ENCODE data around the gene PDE2A. TPM values are rescaled to one million over a fixed set of nuclear protein-coding genes. Genes with fewer than 3 reads are reported as not detected.

Gene PDE2A
- total RNA-seq, 4 donors from 2014 or later: 26.1 to 34.1 (median 30.6) TPM

- TF ChIP-seq CTCF (IDR thresholded peaks at IDR 0.05) (no peak), POLR2A (IDR thresholded peaks at IDR 0.05) (no peak)
- no peak for DNase-seq (ENCODE audit: low spot score in 2 of 2)
- intact Hi-C loops (cut with DNase I; ENCODE audit: low total_unique reads): no loop called here
- H3K4me3 ChIP-seq (ENCODE audit: low read depth, poor library complexity, severe bottlenecking): no peak overlapping the region
- 72 to 75% methylated on average over 9 of the region's 9 CpGs for WGBS, 2 donors
Observed at GRCh38 chr11:72658989-72659640, 15.1 kb downstream of the PDE2A start.

- TF ChIP-seq POLR2A (IDR thresholded peaks at IDR 0.05) (no peak), CTCF (IDR thresholded peaks at IDR 0.05) (no peak)
- 81 to 85% methylated on average over 6 of the region's 6 CpGs for WGBS, 2 donors
- no peak overlapping the region for H3K4me3 ChIP-seq (ENCODE audit: low read depth, poor library complexity, severe bottlenecking)
- intact Hi-C loops (cut with DNase I; ENCODE audit: low total_unique reads): no loop called here
- no peak for DNase-seq (ENCODE audit: low spot score in 2 of 2)
Observed at GRCh38 chr11:72657411-72658100, 16.7 kb downstream of the PDE2A start.

GRCh38 chr11:72655896-72656464 is 18.2 kb downstream of the PDE2A start:
- 75 to 85% methylated on average over 11 of the region's 11 CpGs for WGBS, 2 donors
- TF ChIP-seq CTCF (IDR thresholded peaks at IDR 0.05) (no peak), POLR2A (IDR thresholded peaks at IDR 0.05) (no peak)
- intact Hi-C loops (cut with DNase I; ENCODE audit: low total_unique reads): no loop called here

GRCh38 chr11:72655014-72655413 is 19.2 kb downstream of the PDE2A start:
- H3K4me3 ChIP-seq (ENCODE audit: low read depth, poor library complexity, severe bottlenecking): no peak overlapping the region
- no peak for TF ChIP-seq POLR2A (IDR thresholded peaks at IDR 0.05)
- TF ChIP-seq CTCF (IDR thresholded peaks at IDR 0.05): no peak
- intact Hi-C loops (cut with DNase I; ENCODE audit: low total_unique reads): no loop called here
- DNase-seq (ENCODE audit: low spot score in 2 of 2): no peak
- WGBS, 2 donors: 39 to 47% methylated on average over 8 of the region's 8 CpGs

More at GRCh38 chr11:72655896-72656464, 18.2 kb downstream of the PDE2A start:
- H3K4me3 ChIP-seq (ENCODE audit: low read depth, poor library complexity, severe bottlenecking): no peak overlapping the region
- no peak for DNase-seq (ENCODE audit: low spot score in 2 of 2)

GRCh38 chr11:72653649-72654048 is 20.6 kb downstream of the PDE2A start:
- intact Hi-C loops (cut with DNase I; ENCODE audit: low total_unique reads): no loop called here
- no peak for DNase-seq (ENCODE audit: low spot score in 2 of 2)
- TF ChIP-seq POLR2A (IDR thresholded peaks at IDR 0.05) (no peak), CTCF (IDR thresholded peaks at IDR 0.05) (no peak)
- no peak overlapping the region for H3K4me3 ChIP-seq (ENCODE audit: low read depth, poor library complexity, severe bottlenecking)
- 69 to 86% methylated on average over 3 of the region's 3 CpGs for WGBS, 2 donors

Data from lower leg skin (tissue), 4 donors.